Right hindlimb (tissue), 1 donor: ENCODE results near the gene PMPCA.

Experiments used
- DNase-seq: peaks from one replicate; pipeline ENCODE4 v3.0.0-alpha.2; 2018

The PMPCA gene

DNA sequence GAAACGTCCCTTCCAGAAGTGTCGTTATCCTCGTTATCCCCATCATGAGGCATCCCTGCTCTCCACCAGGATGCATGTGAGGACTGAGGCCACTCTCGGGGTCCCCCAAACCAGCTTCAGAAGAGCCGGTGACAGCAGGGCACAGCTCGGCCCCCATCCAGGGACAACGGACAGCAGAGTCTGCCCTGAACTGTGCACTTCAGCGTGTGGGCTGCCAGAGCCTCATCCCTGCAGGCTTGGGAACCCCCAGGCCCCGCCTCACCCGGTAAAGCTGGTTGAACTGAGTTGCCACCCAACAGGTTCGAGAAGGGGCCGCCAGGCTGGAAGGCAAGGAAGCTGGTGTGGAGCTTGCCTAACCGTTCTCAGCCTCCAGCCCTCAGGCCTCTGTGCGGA, 36.3 kb upstream of the PMPCA start:
- no peak for DNase-seq

DNA sequence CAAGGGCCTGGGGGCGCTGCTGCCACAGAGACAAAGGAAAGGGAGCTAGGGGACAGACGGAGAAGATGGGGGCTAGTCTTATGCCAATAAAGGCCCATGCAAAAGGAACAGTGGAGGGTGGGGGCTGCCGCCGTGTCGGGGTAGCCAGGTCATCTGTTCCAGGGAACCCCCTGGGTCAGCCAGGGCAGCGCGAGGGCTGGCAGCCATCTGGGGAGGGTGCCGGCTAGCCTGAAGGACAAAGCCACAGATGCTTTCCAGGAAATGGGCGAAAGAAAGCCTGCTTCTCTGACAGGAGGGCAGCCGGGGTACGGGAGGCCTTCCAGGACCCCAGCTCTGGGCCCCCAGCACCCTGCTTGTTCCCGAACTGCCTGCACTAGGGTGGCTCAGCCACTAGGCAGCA, 35.4 kb upstream of the PMPCA start:
- no peak for DNase-seq

DNA sequence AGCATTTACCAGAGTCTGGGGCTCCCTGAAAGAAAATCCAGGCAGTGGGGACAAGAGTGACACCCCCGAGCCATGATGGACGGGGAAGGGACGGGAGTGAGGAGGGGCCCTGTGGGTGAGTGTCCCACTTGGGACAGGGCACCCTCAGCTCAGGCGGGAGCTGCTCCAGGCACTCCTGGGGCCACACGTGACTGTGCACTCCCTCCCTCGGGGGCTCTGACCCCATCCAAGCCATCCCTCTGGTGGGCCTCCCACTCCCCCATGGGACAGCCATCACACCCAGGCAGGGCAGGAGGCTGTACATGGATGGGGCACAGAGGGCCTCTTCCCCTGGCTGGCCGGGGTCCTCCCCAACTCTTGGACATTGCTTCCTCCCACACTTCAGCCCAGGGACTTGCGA, 34.0 kb upstream of the PMPCA start:
- no peak for DNase-seq

DNA sequence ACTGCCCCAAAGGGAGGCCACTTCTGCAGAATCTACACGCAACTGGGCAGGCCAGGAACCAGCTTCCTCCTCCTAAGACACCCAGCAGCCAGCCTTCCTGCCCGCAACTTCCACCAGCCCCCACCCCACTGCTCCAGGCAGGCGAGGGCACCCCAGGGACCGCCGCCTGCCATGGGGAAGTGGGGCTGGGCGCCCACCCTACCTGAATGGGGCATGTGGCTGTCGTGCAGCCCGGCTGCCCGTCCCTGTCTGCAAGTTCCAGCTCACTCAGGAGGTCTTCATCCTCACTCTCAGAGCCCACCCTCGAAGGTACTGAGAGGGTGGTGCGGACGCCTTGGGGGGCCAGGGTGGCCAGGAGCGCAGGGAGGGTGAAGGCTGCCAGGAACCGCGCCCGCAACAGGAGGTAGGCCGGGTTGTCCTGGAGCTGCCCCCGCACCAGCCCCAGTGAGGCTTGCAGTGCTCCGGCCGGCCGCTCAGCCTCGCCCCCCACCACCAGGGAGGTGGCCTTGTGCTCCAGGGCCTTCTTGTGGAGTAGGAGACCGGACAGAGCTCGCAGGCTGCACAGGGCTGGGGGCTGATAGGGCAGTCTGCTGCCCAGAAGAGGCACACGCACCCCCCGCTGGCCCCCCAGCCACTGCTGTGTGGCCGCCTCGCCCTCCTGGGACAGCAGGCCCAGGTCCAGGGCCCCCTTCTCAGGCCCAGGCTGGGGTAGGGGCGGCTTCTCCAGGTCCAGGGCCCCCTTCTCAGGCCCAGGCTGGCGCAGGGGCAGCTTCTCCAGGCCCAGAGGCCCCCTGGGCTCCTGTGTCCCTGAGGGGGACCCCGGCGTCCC, 32.9 kb upstream of the PMPCA start:
- no peak for DNase-seq

DNA sequence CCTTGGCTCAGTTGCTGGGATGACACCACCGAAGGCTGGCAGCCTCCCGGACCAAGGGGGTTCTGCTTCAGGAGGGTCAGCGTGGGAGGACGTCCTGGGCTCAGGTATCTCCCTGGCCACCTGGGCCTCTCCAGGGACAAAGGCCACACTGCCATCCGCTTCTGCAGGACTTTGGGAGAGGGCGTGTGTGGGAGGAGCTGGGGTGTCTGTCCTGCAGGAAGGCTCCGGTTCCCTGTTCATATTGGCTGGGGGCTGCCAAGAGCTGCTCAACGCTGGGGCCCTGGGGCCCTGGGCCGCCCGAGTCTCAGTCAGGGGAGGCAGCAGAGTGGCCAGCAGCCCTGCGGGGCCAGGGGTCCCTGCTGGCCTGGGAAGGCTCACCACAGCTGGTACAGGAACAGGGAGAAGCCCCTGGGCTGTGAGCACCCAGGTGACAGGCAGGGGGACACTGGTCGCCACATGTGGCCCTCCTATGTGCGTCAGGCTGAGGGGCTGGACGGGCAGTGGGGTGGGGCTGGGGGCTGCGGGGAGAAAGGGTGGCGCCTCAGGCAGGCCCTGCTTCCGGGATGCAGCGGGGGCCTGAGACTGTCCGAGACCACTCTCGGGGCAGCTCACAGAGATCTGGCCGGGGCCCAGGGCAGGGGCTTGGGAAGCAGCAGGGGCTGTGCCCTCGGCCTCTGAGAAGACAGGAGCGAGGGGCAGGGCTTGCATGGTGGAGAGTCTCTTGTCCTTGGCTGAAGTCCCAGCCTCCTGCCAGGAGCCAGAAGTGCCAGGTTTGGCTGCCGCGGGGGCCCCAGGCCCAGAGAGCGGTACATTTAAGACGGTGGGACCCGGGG, 32.1 kb upstream of the PMPCA start:
- no peak for DNase-seq

DNA sequence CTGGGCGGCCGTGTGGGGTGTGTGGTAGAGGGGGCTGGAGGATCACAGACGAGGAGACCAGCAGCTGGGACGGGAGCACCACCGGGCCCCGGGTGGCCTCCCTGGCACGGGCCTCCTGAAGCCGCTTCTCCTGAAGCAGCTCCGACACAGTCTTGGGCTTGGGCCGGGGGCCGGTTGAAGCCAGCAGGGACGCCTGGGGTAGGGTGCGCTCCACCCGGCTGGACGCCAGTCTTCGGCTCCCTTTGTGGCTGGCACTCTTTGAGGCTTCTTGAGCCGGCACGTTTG, 31.5 kb upstream of the PMPCA start:
- no peak for DNase-seq

DNA sequence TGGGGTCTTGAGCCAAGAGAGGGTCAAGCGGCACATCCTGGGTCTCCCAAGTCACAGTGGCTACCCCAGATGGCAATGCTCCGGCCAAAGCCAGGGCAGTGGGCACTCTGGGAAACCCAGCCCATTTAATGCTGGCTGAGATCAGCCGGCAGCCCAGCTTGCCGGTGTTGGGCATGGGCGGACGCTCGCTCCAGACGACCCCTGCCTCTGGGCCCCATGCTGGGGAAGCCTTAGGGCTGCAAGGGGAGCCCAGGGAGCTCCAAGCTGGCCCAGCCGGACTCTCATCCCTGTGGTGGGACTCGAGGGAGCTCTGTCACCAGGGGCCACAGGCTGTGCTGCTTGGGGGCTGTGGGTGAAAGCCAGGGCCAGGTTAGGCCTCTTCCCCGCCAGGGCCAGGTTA, 31.1 kb upstream of the PMPCA start:
- no peak for DNase-seq

DNA sequence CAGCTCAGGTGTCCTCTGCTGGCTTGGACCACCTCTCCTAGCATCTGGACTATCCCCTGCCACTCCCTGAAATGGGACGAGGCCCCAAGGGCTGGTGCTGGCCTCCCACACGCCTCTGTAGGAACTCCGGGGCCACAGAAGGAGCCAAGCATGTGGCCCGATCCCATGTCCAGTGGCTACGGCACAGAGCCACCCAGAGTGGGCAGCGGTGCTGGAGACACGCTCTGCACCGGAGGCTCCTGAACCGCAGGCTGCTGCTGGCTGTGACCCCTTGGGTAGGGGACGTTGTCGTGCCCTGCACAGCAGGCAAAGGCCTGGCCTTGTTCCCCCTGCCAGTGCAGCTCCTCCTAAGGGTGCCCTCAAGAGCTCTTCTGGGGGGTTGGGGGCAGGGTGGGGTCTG, 30.6 kb upstream of the PMPCA start:
- no peak for DNase-seq

DNA sequence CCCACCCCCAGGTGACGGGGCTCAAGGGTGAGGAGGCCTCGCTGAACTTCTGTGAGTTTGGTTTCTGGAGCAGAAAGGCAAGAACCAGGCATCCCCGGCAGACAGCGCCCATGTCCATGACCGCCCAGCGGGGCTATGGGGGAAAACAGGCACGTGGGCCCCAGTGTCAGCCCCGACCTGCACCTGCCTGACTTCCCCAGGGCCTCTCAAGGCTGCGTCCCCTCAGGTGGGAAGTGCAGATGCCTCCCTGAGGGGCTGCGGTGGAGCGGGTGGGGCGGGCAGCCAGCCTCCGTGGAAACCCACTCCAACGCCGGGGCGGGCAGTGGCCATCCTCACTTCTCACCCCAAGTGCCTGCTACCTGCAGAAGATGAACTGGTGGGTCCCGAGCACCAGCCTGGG, 30.1 kb upstream of the PMPCA start:
- DNase-seq: no peak

DNA sequence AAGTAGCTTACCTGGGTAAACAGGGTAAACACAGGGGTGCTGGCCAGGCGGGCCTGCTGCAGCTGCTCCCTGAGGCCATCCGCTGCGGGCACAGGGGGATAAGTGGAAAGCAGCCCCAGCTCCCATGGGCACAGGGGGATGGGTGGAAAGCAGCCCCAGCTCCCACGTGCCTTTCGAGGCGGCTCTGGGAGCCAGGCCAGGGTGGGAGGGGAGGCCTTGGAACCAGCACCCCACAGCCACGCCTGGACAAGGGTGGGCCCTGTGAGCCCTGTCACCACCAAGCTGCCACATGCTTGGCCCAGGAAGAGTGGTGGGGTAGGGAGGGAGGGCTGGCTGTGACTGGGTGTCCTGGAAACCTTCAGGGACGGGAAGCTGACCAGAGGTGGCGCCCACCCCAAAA, 29.1 kb upstream of the PMPCA start:
- DNase-seq: no peak

DNA sequence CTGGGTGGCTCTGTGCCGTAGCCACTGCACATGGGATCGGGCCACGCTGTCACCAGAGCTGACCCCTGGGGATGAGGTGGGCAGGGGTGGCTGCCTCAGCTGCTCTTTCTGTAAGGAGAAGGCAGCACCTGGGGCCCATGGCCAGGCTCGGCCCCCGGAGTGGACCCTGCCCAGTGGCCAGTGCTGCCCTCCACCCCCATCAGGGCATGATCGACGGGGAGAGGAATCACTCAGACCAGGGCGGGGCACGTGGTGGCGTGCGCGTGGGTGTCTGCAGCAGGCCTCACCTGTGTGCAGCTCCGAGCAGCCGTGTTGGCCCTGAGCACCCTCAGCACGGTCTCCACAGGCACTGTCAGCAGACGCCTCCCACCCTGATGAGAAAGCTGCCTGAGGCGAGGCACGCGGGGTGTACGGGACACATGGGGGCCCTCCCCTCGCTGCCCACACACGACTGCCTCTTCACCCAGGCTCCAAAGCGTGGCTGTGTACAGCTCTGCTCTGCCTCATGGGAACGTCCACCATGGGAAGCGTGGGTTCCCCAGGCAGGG, 28.4 kb upstream of the PMPCA start:
- no peak for DNase-seq

DNA sequence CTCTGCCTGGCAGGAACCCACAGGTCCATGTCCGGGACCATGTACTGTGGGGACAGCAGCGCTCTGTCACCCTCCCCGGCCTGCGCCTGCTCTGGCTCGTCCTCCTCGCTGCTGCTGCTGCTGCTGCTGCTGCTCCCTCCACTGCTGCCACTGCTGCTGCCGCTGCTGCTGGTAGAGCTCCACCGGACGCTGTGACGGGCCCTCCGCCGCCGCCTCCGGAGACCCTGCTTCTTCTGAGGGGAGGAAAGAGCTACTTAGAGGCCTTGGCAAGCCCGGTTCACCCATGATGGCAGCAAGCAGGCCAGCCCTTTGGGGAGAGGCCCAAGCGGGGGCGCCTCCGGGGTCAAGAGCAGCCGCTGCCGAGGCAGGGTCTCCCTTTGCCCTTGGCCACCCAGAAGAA, 27.0 kb upstream of the PMPCA start:
- DNase-seq: no peak

DNA sequence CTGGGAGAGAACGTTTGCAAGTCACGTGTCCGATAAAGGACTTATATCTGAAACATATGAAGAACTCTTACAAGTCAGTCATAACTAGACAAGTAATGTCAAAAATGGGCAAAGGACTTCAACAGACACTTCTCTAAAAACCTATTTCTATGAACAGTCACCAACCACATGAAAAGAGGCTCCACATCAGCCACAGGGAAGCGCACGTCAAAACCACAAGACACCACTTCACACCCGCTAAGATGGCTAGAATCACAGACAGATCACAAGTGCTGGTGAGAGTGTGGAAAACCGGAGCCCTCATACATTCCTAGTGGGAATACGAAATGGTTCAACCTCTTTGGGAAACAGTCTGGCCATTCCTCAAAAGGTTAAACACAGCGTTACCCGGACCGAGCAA, 25.4 kb upstream of the PMPCA start:
- no peak for DNase-seq

DNA sequence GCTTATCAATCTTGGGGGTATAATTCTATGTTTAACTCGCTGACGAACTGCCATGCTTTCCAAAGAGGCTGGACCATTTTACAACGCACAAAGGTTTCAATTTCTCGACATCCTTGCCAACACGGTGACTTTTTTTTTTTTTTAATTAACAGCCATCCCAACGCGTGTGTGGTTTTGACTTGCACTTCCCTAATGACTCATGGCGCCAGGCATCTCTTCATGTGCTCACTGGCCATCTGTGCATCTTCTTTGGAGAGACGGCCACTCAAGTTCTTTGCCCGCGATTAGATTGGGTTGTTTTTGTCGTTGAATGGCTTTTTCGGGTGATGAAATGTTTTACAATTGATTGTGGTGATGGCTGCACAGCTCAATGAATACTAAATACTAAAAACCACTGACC, 24.4 kb upstream of the PMPCA start:
- DNase-seq: no peak

DNA sequence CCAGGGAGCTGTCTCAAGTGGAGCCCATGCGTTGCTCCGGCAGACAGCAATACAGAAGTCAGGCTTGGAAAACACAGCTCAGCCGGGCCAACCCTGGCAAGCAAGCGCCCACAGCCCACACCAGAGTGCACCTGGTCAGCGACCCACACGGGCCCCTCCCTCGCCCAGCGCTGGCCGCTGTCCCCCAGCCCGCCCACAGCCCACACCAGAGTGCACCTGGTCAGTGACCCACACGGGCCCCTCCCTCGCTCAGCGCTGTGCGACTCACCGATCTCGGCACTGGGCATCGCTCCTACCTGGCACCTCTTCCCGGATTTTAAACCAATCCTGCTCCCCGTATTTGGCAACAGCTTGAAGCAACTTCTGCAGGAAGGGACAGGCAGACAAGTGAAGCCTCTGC, 23.2 kb upstream of the PMPCA start:
- peak; percentile 17 for DNase-seq

DNA sequence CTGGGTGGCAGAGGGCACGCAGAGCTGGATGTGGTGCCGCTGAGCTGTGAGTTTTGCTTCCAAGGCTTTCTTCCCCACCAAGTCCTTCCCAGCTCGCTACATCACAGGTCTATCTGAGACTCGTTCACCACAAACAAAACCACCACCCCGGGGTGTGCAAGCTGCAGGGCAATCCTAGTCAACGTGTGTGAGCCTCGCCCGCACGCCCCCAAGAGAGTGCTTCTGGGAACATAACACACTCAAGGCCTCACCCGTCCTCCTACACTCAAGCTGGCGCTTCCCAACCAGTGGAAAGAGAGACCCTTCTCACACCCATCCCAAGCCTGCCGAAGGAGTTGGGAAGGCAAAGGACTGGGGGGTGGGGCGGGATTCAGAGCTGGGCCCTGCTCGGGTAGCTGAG, 21.1 kb upstream of the PMPCA start:
- DNase-seq: no peak

DNA sequence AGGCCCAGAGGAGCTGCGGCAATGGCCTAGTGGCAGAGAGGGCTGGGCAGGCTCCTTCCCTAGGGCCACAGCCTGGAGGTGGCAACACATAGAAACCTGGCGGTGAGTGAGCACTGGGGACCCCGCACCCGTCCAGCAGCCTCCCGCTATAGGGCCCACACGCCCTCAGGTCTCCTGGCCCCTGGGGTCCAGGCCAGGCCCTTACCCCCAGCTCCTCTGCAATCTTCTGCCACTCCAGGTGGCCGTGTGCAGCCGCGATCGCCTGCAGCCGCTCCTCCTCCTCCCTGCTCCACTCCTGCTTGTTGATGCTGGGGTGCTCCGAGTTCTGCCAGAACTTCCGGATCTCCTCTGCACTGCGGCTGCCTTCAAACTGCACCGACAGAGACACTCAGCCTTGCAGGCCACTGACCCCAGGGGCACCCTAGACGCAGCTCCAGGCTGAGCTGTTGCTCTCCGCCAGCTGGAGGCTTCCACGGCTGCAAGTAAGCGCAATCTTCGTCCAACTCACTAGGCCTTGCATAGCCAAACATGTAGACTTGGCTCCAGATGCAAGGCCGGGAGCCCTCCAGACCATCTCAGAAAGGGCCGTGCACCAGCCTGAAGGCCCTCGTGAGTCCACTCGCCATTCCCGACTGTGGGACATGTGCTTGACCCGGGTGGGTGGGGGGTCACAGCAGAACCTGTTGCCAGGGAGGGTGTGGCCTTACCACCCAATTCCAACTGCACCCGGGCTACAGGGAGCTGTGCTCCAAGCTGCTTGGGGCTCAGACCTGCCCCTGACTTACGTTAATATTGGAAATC, 18.5 kb upstream of the PMPCA start:
- DNase-seq: no peak

DNA sequence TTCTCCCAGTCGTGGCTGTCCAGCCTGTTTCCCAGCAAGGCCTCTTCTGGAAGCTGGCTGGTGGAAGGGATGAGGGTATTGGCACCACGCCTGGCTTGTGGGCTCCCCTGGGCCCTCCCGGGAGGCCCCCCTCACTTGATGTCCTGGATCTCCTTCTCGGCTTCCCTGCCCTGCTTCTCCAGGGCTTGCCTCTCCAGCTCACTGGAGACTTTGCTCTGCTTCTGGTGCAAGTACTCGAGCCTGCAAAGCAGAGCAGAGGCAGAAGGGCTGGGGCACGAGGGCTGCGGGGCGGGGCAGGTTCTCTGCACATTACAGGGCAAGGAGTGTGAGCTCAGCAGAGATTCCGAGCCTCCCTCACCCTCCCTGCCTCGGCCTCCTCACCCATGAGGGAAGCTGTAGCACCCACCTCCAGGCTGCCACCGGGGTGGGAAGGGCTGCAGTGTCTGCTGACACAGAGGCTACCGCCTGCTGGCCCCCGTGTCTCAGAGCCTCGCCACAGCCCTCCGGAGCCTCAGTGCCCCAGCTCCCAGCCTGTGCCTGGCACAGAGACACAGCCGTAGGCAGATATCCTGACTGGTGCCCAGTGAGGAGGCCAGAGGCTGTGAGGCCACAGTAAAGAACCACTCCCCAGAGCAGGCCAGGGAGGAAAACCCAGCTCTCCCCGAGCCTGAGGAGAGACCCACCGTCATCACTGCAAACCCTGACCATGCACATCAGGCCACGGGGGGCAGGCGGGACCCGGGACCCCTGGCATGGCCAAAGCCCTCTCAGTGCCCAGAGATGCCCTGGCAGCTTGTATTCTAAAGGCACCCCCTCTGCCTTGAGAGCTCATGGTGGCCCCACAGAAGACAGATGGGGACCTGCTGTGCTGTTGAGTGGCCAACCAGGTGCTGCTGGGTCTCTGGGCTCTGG, 17.7 kb upstream of the PMPCA start:
- no peak for DNase-seq

DNA sequence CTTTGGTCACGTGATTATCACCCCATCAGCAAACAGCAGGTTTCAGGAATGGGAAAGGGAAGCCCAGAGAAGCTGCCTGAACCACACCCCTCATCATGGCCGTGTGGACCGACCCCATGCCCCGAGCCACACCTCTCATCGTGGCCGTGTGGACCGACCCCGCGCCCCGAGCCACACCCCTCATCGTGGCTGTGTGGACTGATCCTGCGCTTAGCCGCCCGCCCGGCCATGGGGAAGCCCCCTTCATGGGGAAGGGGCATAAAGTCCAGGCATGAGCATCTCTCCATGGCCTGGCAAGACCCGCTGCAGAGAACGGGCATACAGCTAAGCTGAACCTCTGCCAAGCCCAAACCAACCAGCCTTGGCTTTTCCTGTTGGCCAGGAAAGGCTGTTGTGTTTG, 16.9 kb upstream of the PMPCA start:
- DNase-seq: no peak

DNA sequence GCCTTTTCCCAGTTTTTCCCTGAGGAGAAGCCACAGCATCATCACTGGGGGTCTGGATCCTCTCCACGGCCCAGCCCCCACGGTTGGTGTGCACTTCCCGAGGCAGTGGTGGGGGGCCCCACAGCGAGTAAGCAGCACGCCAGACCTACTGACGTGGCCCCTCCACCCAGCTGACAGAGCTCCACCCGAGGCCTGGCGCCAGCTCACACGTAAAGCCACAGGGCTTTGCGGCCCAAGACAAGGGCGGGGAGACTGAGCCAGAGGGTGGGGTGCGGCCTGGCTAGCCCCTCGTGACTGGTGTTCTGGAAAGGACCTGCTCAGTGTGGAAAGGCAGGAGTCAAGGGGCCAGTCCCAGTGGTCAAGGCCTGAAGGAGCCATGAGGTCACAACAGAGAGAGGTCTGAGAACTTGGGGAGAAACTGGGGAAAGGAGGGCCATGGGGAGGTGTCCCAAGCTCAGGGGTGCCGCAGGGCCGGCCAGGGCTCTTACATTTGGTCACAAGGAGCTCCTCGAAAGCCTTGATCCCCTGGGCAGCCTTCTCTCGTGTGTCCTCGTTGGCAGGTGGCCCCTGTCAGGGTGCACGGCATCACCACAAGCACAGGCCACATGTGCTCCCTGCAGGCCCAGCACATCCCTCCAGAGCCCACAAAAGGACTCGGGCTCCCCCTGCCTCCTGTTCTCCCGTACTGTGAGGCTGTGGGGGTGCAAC, 16.0 kb upstream of the PMPCA start:
- no peak for DNase-seq

DNA sequence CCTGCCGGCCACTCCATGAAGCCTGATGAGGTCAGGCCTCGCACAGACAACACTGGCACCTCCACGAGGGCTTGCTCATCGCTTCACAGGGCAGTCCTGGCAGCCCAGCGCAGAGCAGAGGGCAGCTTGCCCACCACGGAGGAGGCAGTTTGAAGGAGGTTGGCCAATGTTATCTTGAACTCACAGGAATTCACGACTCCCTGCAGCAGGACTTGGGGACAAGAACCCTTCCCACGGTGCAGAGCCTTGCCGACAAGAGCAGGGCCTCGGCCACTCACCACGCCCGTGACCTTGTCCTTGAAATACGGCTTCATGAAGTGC, 15.5 kb upstream of the PMPCA start:
- no peak for DNase-seq
